Ovary (tissue), 3 donors: Measurements from ENCODE around the gene ATP6V1C2.

Experiments used
- EP300 ChIP-seq: sonication (generic); formaldehyde crosslinking; IDR thresholded peaks from one replicate; pipeline ENCODE4 v1.6.1; 2017; ENCODE audit warnings: antibody characterized with exemption
- POLR2A ChIP-seq: fragments of 450-650 bp; IDR thresholded peaks from one replicate; pipeline ENCODE4 v1.6.1; 2017; ENCODE audit warnings: antibody characterized with exemption, mild to moderate bottlenecking, moderate library complexity
- TF ChIP-seq, protein P1 (sequence below), 3 donors: fragments of 450-650 bp in 2 of 3; fragments of 200-600 bp in 1 of 3; IDR thresholded peaks; one replicate each; pipeline versions ENCODE4 v1.5.1 to v1.8.0; 2016 to 2022; ENCODE audit warnings: antibody characterized with exemption in 3 of 3, mild to moderate bottlenecking in 1 of 3
- donor health status: DM: no; HTN: no; CAD: no.

DNA sequence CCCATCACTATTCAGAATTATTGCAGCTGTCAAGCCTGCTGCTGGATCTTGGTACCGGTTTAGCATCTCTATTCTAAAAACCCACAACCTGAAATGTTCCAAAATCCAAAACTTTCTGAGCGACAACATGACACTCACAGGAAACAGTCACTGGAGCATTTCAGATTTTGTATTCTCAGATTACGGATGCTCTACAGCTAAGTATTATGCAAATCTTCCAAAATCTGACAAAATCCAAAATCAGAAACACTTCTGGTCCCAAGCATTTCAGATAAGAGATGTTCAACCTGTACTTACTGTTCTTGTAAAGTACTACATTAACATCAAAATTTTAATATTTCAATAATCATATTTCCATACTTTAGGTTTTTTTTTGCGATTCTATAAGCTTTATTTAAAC is 78.7 kb downstream of the ATP6V1C2 start:
- no peak for TF ChIP-seq EP300
- TF ChIP-seq, protein P1, sequence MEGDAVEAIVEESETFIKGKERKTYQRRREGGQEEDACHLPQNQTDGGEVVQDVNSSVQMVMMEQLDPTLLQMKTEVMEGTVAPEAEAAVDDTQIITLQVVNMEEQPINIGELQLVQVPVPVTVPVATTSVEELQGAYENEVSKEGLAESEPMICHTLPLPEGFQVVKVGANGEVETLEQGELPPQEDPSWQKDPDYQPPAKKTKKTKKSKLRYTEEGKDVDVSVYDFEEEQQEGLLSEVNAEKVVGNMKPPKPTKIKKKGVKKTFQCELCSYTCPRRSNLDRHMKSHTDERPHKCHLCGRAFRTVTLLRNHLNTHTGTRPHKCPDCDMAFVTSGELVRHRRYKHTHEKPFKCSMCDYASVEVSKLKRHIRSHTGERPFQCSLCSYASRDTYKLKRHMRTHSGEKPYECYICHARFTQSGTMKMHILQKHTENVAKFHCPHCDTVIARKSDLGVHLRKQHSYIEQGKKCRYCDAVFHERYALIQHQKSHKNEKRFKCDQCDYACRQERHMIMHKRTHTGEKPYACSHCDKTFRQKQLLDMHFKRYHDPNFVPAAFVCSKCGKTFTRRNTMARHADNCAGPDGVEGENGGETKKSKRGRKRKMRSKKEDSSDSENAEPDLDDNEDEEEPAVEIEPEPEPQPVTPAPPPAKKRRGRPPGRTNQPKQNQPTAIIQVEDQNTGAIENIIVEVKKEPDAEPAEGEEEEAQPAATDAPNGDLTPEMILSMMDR (IDR thresholded peaks at IDR 0.05) = no peak
- TF ChIP-seq POLR2A = no peak
